ENCODE results near the gene SCARF2. TPM values are rescaled to one million over a fixed set of nuclear protein-coding genes. Genes with fewer than 3 reads are reported as not detected.
"Not testable (repeated sequence)": the region's sequence is repeated elsewhere in the genome, so short reads cannot be mapped to it uniquely, and the experiment has no call there.

SCARF2 gene
- total and polyA plus RNA-seq, 4 experiments from 2014 or later: 0.12 to 2.7 (median 1.9) TPM

- CTCF ChIA-PET (ENCODE audit: partially characterized antibody): no interaction called here
- POLR2A ChIA-PET (ENCODE audit: partially characterized antibody): no interaction called here
- no peak overlapping the region for H3K4me3 Mint-ChIP-seq
- no peaks in the 10 kb centered on the region for H3K9me3 ChIP-seq (ENCODE audit: control insufficient read depth in 1 of 2, low read length in 2 of 2)
- H3K4me3 ChIP-seq (ENCODE audit: low read length in 2 of 2): no peak overlapping the region
- H3K27ac Mint-ChIP-seq: no peak overlapping the region
- peaks cover 0 to 7% (median 0%) of the 10 kb centered on the region in 8 donors for H3K9me3 Mint-ChIP-seq
- peaks cover 3 to 13% of the 10 kb centered on the region in 2 donors for H3K27me3 Mint-ChIP-seq
- no peak overlapping the region for H3K27ac ChIP-seq (ENCODE audit: low read depth, low read length)
- no peaks in the 10 kb centered on the region for H3K4me1 ChIP-seq (ENCODE audit: insufficient read depth, low read length)
- H3K4me1 Mint-ChIP-seq: no peaks in the 10 kb centered on the region
- intact Hi-C loops (cut with micrococcal nuclease): no loop called here
- no peaks in the 10 kb centered on the region for H3K36me3 ChIP-seq (ENCODE audit: insufficient read depth, low read length)
- no peak for DNase-seq
- H3K36me3 Mint-ChIP-seq: no peaks in the 10 kb centered on the region
- peaks cover 4% of the 10 kb centered on the region for H3K27me3 ChIP-seq (ENCODE audit: insufficient read depth, low read length)
Observed at GRCh38 chr22:20386336-20386735, 51.3 kb downstream of the SCARF2 start.

DNA sequence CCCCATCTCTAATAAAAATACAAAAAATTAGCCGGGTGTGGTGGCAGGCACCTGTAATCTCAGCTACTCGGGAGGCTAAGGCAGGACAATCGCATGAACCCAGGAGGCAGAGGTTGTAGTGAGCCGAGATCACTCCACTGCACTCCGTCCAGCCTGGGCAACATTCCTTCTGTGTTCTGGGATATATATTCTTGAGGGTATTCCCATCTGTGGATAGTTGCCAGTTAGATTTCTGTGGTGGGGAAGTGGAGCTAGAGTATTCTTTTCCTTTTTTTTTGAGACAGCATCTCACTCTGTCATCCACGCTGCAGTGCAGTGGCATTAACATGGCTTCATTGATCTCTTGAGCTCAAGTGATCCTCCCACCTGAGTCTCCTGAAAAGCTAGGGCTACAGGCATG is 52.8 kb downstream of the SCARF2 start:
- Mint-ChIP-seq H3K27ac (no peak overlapping the region), H3K4me3 (no peak overlapping the region), H3K27me3 (peaks cover 3 to 13% of the 10 kb centered on the region in 2 donors), H3K36me3 (no peaks in the 10 kb centered on the region), H3K9me3 (peaks cover 0 to 7% (median 0%) of the 10 kb centered on the region in 8 donors), H3K4me1 (no peaks in the 10 kb centered on the region)
- CTCF ChIA-PET (ENCODE audit: partially characterized antibody): interaction anchor here (1.2 to 1.5 kb wide), 2 partner anchors 33 to 67 kb away, joined by 3 to 4 read pairs; no protein-coding TSS in a partner anchor
- no peak for DNase-seq
- intact Hi-C loops (cut with micrococcal nuclease): no loop called here
- Histone ChIP-seq H3K27me3 (ENCODE audit: insufficient read depth, low read length) (peaks cover 4% of the 10 kb centered on the region), H3K36me3 (ENCODE audit: insufficient read depth, low read length) (no peaks in the 10 kb centered on the region), H3K4me1 (ENCODE audit: insufficient read depth, low read length) (no peaks in the 10 kb centered on the region), H3K27ac (ENCODE audit: low read depth, low read length) (no peak overlapping the region), H3K4me3 (ENCODE audit: low read length in 2 of 2) (no peak overlapping the region), H3K9me3 (ENCODE audit: control insufficient read depth in 1 of 2, low read length in 2 of 2) (no peaks in the 10 kb centered on the region)
- POLR2A ChIA-PET (ENCODE audit: partially characterized antibody): interaction anchor here (1.3 kb wide), 1 partner anchor 9 kb away, joined by 3 read pairs; the partner anchor contains the start of gene ZNF74

GRCh38 chr22:20384171-20384570 is 53.5 kb downstream of the SCARF2 start:
- Histone ChIP-seq H3K27ac (ENCODE audit: low read depth, low read length) (no peak overlapping the region), H3K36me3 (ENCODE audit: insufficient read depth, low read length) (no peaks in the 10 kb centered on the region), H3K9me3 (ENCODE audit: control insufficient read depth in 1 of 2, low read length in 2 of 2) (no peaks in the 10 kb centered on the region), H3K4me1 (ENCODE audit: insufficient read depth, low read length) (no peaks in the 10 kb centered on the region), H3K27me3 (ENCODE audit: insufficient read depth, low read length) (peaks cover 4% of the 10 kb centered on the region), H3K4me3 (ENCODE audit: low read length in 2 of 2) (no peak overlapping the region)
- peaks cover 0 to 4% (median 0%) of the 10 kb centered on the region in 8 donors for H3K9me3 Mint-ChIP-seq
- ChIA-PET CTCF (ENCODE audit: partially characterized antibody) (interaction anchor here (1.2 kb wide), 1 partner anchor 34 kb away, joined by 4 read pairs; no protein-coding TSS in a partner anchor), POLR2A (ENCODE audit: partially characterized antibody) (no interaction called here)
- no peak overlapping the region for H3K4me3 Mint-ChIP-seq
- H3K27ac Mint-ChIP-seq: no peak overlapping the region
- intact Hi-C loops (cut with micrococcal nuclease): no loop called here
- H3K27me3 Mint-ChIP-seq: peaks cover 3 to 13% of the 10 kb centered on the region in 2 donors
- no peaks in the 10 kb centered on the region for H3K4me1 Mint-ChIP-seq
- no peaks in the 10 kb centered on the region for H3K36me3 Mint-ChIP-seq
- no peak for DNase-seq

DNA sequence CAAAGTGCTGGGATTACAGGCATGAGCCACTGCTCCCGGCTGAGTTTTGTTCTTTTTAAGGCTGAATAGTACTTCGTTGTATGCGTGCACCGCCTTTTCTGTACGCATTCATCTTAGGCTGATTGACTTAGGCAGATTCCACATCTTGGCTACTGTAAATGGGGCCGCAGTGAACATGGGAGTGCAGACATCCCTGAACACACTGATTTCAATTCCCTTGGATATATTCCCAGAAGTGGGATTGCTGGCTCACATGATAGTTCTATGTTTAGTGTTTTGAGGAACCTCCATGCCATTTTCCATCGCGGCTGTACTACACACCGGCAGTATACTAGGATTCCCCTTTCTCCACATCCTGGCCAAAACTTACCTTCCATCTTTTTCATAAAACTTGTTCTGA is 54.1 kb downstream of the SCARF2 start:
- no peaks in the 10 kb centered on the region for H3K4me1 Mint-ChIP-seq
- CTCF ChIA-PET (ENCODE audit: partially characterized antibody): interaction anchor here (1.2 kb wide), 1 partner anchor 35 kb away, joined by 4 read pairs; no protein-coding TSS in a partner anchor
- H3K9me3 Mint-ChIP-seq: no peaks in the 10 kb centered on the region

DNA sequence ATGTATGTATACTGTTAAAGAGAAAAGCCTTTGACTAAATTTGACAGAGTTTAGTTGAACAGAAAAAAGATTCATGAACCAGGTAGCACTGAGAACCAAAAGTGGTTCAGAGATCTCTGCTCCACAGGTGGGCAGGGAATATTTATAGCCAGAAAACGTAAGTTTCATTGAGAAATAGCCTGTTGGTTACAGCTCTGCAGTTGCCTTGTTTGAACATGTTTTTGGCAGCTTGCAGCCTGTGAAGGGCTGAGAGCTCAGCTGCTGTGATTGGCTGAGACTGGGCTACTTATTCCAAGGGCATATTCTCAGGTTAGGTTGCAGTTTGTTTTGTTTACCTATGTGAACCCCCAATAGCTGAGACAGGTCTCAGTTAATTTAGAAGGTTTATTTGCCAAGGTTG is 57.1 kb downstream of the SCARF2 start:
- POLR2A ChIA-PET (ENCODE audit: partially characterized antibody): interaction anchor here (2.1 kb wide), 1 partner anchor 13 kb away, joined by 7 read pairs; the partner anchor contains the start of gene ZNF74
- intact Hi-C loops (cut with micrococcal nuclease): no loop called here
- Histone ChIP-seq H3K27me3 (ENCODE audit: insufficient read depth, low read length) (peaks cover 4% of the 10 kb centered on the region), H3K4me3 (ENCODE audit: low read length in 2 of 2) (no peak overlapping the region), H3K27ac (ENCODE audit: low read depth, low read length) (no peak overlapping the region), H3K36me3 (ENCODE audit: insufficient read depth, low read length) (no peaks in the 10 kb centered on the region), H3K9me3 (ENCODE audit: control insufficient read depth in 1 of 2, low read length in 2 of 2) (no peaks in the 10 kb centered on the region), H3K4me1 (ENCODE audit: insufficient read depth, low read length) (no peaks in the 10 kb centered on the region)
- H3K4me3 Mint-ChIP-seq: no peak overlapping the region
- no peaks in the 10 kb centered on the region for H3K36me3 Mint-ChIP-seq
- no peak for DNase-seq
- no peak overlapping the region for H3K27ac Mint-ChIP-seq
- peaks cover 0 to 9% of the 10 kb centered on the region in 2 donors for H3K27me3 Mint-ChIP-seq
- H3K4me1 Mint-ChIP-seq: no peaks in the 10 kb centered on the region
- CTCF ChIA-PET (ENCODE audit: partially characterized antibody): interaction anchor here (0.5 kb wide), 1 partner anchor 38 kb away, joined by 3 read pairs; no protein-coding TSS in a partner anchor
- H3K9me3 Mint-ChIP-seq: peaks cover 0 to 3% (median 0%) of the 10 kb centered on the region in 8 donors

More for the DNA sequence above, 54.1 kb downstream of the SCARF2 start:
- no peak overlapping the region for H3K27ac Mint-ChIP-seq
- no peak for DNase-seq
- no peaks in the 10 kb centered on the region for H3K36me3 Mint-ChIP-seq
- POLR2A ChIA-PET (ENCODE audit: partially characterized antibody): no interaction called here
- intact Hi-C loops (cut with micrococcal nuclease): no loop called here
- Histone ChIP-seq H3K36me3 (ENCODE audit: insufficient read depth, low read length) (no peaks in the 10 kb centered on the region), H3K4me1 (ENCODE audit: insufficient read depth, low read length) (no peaks in the 10 kb centered on the region), H3K9me3 (ENCODE audit: control insufficient read depth in 1 of 2, low read length in 2 of 2) (no peaks in the 10 kb centered on the region), H3K4me3 (ENCODE audit: low read length in 2 of 2) (no peak overlapping the region), H3K27ac (ENCODE audit: low read depth, low read length) (no peak overlapping the region), H3K27me3 (ENCODE audit: insufficient read depth, low read length) (peaks cover 4% of the 10 kb centered on the region)
- no peak overlapping the region for H3K4me3 Mint-ChIP-seq
- H3K27me3 Mint-ChIP-seq: peaks cover 3 to 13% of the 10 kb centered on the region in 2 donors

DNA sequence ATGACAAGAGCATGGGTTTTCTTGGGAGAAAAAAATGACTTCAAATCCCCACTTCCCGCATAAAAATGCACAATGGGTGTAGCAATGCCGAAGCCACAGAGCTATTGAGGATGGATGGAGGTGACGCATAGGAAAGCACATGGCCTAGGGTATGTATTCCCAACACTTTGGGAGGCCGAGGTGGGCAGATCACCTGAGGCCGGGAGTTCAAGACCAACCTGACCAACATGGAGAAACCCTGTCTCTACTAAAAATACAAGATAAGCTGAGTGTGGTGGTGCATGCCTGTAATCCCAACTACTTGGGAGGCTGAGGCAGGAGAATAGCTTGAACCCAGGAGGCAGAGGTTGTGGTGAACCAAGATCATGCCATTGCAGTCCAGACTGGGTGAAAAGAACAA is 58.9 kb downstream of the SCARF2 start:
- POLR2A ChIA-PET (ENCODE audit: partially characterized antibody): interaction anchor here (1.5 kb wide), 1 partner anchor 15 kb away, joined by 4 read pairs; no protein-coding TSS in a partner anchor
- not testable (repeated sequence) for H3K27ac ChIP-seq (ENCODE audit: low read depth, low read length)

DNA sequence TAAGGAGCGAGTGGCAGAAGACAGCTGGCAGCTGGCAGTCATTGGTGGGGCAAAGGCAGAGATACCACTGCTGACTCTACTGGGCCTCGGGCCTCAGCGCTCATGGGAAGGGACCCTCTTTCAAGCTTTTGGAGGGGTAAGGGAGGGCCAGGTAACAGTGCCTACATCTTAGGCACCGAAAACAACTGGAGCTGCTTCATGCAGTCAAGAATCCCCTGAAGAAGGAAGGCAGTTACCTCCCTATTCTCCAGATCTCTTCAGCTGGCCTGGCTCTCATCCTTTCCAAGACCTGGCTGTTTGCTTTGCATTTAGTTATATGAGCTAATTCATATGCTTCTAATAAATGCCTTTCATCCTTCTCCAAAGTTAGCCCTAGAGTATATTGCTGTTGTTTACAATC is 59.5 kb downstream of the SCARF2 start:
- no peaks in the 10 kb centered on the region for H3K4me1 ChIP-seq (ENCODE audit: insufficient read depth, low read length)
- intact Hi-C loops (cut with micrococcal nuclease): no loop called here
- DNase-seq: no peak
- no peaks in the 10 kb centered on the region for H3K36me3 Mint-ChIP-seq
- no peak overlapping the region for H3K27ac Mint-ChIP-seq
- no peak overlapping the region for H3K4me3 ChIP-seq (ENCODE audit: low read length in 2 of 2)
- H3K27ac ChIP-seq (ENCODE audit: low read depth, low read length): no peak overlapping the region
- CTCF ChIA-PET (ENCODE audit: partially characterized antibody): no interaction called here
- H3K4me3 Mint-ChIP-seq: no peak overlapping the region
- H3K27me3 Mint-ChIP-seq: peaks cover 0 to 2% of the 10 kb centered on the region in 2 donors
- H3K27me3 ChIP-seq (ENCODE audit: insufficient read depth, low read length): no peaks in the 10 kb centered on the region
- peaks cover 0 to 3% (median 0%) of the 10 kb centered on the region in 8 donors for H3K9me3 Mint-ChIP-seq
- no peaks in the 10 kb centered on the region for H3K36me3 ChIP-seq (ENCODE audit: insufficient read depth, low read length)
- no peaks in the 10 kb centered on the region for H3K4me1 Mint-ChIP-seq
- POLR2A ChIA-PET (ENCODE audit: partially characterized antibody): interaction anchor here (1.5 kb wide), 1 partner anchor 15 kb away, joined by 4 read pairs; no protein-coding TSS in a partner anchor
- H3K9me3 ChIP-seq (ENCODE audit: control insufficient read depth in 1 of 2, low read length in 2 of 2): no peaks in the 10 kb centered on the region

More for the DNA sequence above, 58.9 kb downstream of the SCARF2 start:
- H3K4me1 ChIP-seq (ENCODE audit: insufficient read depth, low read length); H3K27me3 Mint-ChIP-seq; H3K4me3 ChIP-seq (ENCODE audit: low read length in 2 of 2); CTCF ChIA-PET (ENCODE audit: partially characterized antibody); DNase-seq; H3K27me3 ChIP-seq (ENCODE audit: insufficient read depth, low read length); H3K9me3 ChIP-seq (ENCODE audit: control insufficient read depth in 1 of 2, low read length in 2 of 2); H3K9me3 Mint-ChIP-seq; H3K36me3 Mint-ChIP-seq; H3K4me3 Mint-ChIP-seq; intact Hi-C loops (cut with micrococcal nuclease); H3K4me1 Mint-ChIP-seq; H3K36me3 ChIP-seq (ENCODE audit: insufficient read depth, low read length); H3K27ac Mint-ChIP-seq: not testable (repeated sequence)

Data from CD4-positive, alpha-beta memory T cell (primary cell).